Progenitor cell of endocrine pancreas (in vitro differentiated cells): ENCODE data around the gene FGF23. TPM values are rescaled to one million over a fixed set of nuclear protein-coding genes. Genes with fewer than 3 reads are reported as not detected.

Experiments
- DNase-seq: peaks from one replicate; pipeline ENCODE4 v3.0.0; 2021; ENCODE audit warnings: low spot score; ENCODE audit not compliant: unreplicated experiment
- H3K27ac Mint-ChIP-seq: 2 replicates; pipeline ENCODE4 v1.8.0; 2021; ENCODE audit warnings: mild to moderate bottlenecking, moderate library complexity, mixed read lengths
- H3K27me3 Mint-ChIP-seq: 2 replicates; pipeline ENCODE4 v1.8.0; 2021; ENCODE audit warnings: mixed read lengths
- H3K36me3 Mint-ChIP-seq: 2 replicates; pipeline ENCODE4 v1.8.0; 2022; ENCODE audit warnings: mixed read lengths; ENCODE audit not compliant: insufficient read depth
- H3K4me1 Mint-ChIP-seq: 2 replicates; pipeline ENCODE4 v1.8.0; 2021; ENCODE audit warnings: low read depth, mixed read lengths
- H3K4me3 Mint-ChIP-seq: 2 replicates; pipeline ENCODE4 v1.8.0; 2021; ENCODE audit warnings: low read depth, mild to moderate bottlenecking, moderate library complexity, mixed read lengths
- H3K9me3 Mint-ChIP-seq: 2 replicates; pipeline ENCODE4 v1.8.0; 2021; ENCODE audit warnings: low read depth, mixed read lengths
- CTCF ChIP-seq: fragments of 200-600 bp; sonication (generic); IDR thresholded peaks from one replicate; pipeline ENCODE4 v1.5.0; 2021; ENCODE audit warnings: antibody characterized with exemption, mild to moderate bottlenecking; ENCODE audit not compliant: unreplicated experiment
- long read RNA-seq: library from polyadenylated mRNA; unstranded; transcript quantifications from one replicate; pipeline ENCODE4 v2.0.0, GENCODE V29; 2020
- total RNA-seq: library from RNA; stranded (reverse); gene quantifications from 2 replicates; pipeline ENCODE4 v1.2.1, GENCODE V29; 2021

Gene FGF23
- 0.14 and 0.40 TPM in 2 replicates for total RNA-seq
- long read RNA-seq: 0 reads

- DNase-seq: peak; percentile 53
- Mint-ChIP-seq H3K27me3 (peaks cover 22% of the 10 kb centered on the region), H3K9me3 (no peaks in the 10 kb centered on the region), H3K27ac (no peak within 1 kb of the TSS), H3K4me1 (peaks cover 7% of the 10 kb centered on the region), H3K36me3 (no peaks in the 10 kb centered on the region), H3K4me3 (no peak within 1 kb of the TSS)
- TF ChIP-seq CTCF: no peak
These were observed at the start of gene FGF23 for GRCh38 chr12:4379405-4379804. TSS of gene FGF23 (minus strand) at chr12:4379712. CDS start at chr12:4379582, 130 bp downstream.

DNA sequence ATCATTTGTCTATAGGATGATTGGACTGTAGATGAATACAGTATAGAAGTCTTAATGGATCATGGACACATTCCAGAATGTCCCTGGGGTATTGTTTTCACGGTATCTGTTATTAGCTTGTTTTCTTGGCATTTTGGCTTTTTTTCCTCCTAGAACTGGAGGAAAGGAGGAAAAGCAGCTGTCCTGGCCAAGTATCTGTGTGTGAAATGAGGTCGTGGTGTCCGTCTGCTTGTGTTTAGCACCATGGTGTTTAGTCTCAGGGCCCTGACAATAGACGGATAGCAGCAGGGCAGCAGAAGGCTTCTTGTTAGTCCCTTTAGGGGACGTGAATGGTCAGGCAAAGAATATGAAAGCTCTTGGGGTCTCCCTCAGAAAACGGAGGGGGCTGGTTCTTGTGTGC, 44.9 kb upstream of the FGF23 start:
- no peak for TF ChIP-seq CTCF
- Mint-ChIP-seq H3K36me3 (no peaks in the 10 kb centered on the region), H3K4me1 (no peaks in the 10 kb centered on the region), H3K4me3 (no peak overlapping the region), H3K27ac (peak overlapping the region; percentile 7), H3K9me3 (no peaks in the 10 kb centered on the region), H3K27me3 (peaks cover 16% of the 10 kb centered on the region)
- DNase-seq: no peak

DNA sequence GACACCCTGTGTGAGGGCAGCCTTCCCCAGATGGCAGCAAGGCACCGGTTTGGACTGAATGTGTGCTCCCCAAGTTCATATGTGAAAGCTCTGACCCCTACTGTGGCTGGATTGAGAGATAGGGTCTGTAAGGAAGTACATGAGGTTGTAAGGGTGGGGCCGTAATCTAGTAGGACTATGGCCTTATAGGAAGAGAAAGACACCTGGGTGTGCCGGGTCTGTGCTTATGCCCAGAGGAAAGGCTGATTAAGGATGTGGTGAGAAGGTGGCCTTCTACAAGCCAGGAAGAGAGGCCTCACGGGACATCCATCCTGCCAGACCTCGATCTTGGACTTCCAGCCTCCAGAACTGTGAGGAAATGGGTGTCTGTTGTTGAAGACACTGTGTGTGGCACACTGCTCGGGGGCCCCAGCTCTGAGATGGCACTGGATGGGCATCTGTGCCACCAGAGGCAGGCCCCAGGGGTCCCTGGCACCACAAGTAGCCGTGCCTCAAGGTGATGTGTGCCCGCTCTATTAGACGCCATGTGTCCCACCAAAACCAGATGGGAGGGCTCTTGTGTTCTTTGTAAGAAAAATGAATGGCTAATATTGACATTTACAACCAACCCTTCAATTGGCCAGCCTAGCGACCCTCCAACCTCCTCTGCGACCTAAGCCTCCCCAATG, 44.1 kb upstream of the FGF23 start:
- Mint-ChIP-seq H3K9me3 (no peaks in the 10 kb centered on the region), H3K36me3 (no peaks in the 10 kb centered on the region), H3K4me3 (no peak overlapping the region), H3K27me3 (peaks cover 14% of the 10 kb centered on the region), H3K27ac (peak overlapping the region; percentile 13), H3K4me1 (no peaks in the 10 kb centered on the region)
- no peak for TF ChIP-seq CTCF
- DNase-seq: no peak

DNA sequence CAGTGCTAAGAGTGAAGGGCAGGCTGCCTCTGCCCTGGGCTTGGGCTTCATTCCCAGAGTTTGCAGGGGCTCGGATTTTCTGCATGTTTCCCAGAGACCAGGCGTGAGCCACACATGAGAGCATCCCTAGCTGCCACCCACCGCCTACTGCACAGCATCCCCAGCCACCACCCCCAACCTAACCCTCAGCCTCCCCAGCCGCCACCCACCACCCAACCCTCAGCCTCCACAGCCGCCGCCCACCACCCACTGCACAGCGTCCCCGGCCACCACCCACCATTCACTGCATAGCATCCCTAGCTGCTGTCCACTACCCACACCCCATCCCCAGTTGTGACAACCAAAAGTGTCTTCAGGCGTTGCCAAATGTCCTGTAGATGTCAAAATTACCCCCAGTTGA, 43.5 kb upstream of the FGF23 start:
- Mint-ChIP-seq H3K36me3 (no peaks in the 10 kb centered on the region), H3K4me3 (no peak overlapping the region), H3K27ac (no peak overlapping the region), H3K27me3 (peaks cover 16% of the 10 kb centered on the region), H3K4me1 (no peaks in the 10 kb centered on the region), H3K9me3 (no peaks in the 10 kb centered on the region)
- no peak for DNase-seq
- TF ChIP-seq CTCF: no peak

- TF ChIP-seq CTCF: peak; percentile 95
- Mint-ChIP-seq H3K4me3 (no peak overlapping the region), H3K27me3 (peaks cover 25% of the 10 kb centered on the region), H3K9me3 (no peaks in the 10 kb centered on the region), H3K4me1 (no peaks in the 10 kb centered on the region), H3K36me3 (no peaks in the 10 kb centered on the region), H3K27ac (no peak overlapping the region)
- no peak for DNase-seq
These were observed 42.1 kb upstream of the FGF23 start for GRCh38 chr12:4421590-4422031.
